Measurements from ENCODE around the gene HADHA. TPM values are rescaled to one million over a fixed set of nuclear protein-coding genes. Genes with fewer than 3 reads are reported as not detected.

The HADHA gene
- total RNA-seq, 1 donor from 2014 or later: 107 TPM

DNA sequence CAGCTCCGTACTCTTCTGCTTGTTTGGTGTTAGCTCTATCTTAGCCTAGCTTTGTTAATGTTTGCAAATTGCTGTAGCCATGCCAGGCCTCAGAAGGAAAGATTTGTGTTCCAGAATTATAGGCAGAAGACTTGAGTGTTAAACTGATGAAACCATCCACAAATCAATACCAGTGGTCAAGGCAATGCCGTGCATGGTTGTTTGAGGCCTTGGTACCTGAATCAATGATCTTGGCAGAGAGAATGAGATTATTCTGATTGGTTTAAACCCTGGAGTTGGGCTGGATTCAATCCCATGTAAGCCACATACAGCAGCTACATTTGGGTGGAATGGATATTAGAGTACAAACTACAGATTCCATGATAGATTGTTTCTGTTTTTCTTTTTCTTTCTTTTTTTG is 5.2 kb upstream of the HADHA start:
- DNase-seq (ENCODE audit: low spot score) (no peak), ATAC-seq (no peak)

DNA sequence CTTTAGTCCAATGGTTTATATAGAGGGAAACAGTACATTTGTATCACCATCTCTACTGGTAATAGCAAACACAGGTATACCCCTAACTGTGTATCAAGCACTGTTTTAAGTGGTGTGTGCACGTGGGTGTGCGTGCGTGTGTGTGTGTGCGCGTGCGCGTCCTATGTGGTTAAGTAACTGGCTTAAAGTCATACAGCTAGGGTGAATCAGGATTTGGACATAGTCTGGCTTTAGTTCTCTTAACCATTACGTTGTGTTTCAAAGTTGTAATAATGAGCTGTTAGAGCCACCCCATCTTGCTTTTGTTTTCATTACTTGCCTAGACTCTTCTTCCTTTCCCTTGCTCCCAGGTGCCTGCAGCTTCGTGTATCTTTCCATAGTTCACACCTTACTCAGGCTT is 2.4 kb upstream of the HADHA start:
- ATAC-seq (no peak), DNase-seq (ENCODE audit: low spot score) (no peak)
- intact Hi-C loops (cut with DNase I): loop anchor here (10.0 kb wide), 1 partner anchor 78 kb away; no protein-coding TSS in a partner anchor

More for the DNA sequence above, 5.2 kb upstream of the HADHA start:
- intact Hi-C loops (cut with DNase I): loop anchor here (10.0 kb wide), 1 partner anchor 75 kb away; no protein-coding TSS in a partner anchor

- DNase-seq (ENCODE audit: low spot score): no peak
- intact Hi-C loops (cut with DNase I): loop anchor here (10.0 kb wide), 1 partner anchor 79 kb away; no protein-coding TSS in a partner anchor
- no peak for ATAC-seq
These were observed 1.4 kb upstream of the HADHA start for GRCh38 chr2:26245810-26246209.

DNA sequence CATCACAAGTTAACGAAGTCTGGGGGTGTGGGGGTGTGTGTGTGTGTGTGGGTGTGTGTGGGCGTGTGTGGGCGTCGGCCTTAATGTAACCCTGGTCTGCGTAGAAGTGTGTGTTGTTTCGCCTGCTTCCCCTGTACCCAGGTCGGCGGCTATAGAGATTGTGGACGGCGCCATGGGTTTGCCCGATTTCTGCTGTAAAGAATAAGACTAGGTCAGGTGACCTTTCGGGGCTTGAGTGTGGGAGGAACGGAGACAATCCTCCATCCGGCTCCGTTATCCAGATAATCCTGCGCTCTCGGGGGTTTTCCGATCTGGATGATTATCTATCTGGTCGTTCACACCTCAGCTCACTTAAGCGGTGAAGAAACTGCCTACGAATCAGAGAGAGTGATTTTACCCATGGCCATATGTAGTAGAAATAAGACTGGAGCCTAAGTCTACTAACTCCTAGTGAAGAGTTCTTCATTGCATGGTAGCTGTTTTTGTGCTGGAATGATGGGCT is 850 bp upstream of the HADHA start:
- ATAC-seq (peak; percentile 49), DNase-seq (ENCODE audit: low spot score) (peak; percentile 60)
- intact Hi-C loops (cut with DNase I): loop anchor here (10.0 kb wide), 1 partner anchor 80 kb away; no protein-coding TSS in a partner anchor

DNA sequence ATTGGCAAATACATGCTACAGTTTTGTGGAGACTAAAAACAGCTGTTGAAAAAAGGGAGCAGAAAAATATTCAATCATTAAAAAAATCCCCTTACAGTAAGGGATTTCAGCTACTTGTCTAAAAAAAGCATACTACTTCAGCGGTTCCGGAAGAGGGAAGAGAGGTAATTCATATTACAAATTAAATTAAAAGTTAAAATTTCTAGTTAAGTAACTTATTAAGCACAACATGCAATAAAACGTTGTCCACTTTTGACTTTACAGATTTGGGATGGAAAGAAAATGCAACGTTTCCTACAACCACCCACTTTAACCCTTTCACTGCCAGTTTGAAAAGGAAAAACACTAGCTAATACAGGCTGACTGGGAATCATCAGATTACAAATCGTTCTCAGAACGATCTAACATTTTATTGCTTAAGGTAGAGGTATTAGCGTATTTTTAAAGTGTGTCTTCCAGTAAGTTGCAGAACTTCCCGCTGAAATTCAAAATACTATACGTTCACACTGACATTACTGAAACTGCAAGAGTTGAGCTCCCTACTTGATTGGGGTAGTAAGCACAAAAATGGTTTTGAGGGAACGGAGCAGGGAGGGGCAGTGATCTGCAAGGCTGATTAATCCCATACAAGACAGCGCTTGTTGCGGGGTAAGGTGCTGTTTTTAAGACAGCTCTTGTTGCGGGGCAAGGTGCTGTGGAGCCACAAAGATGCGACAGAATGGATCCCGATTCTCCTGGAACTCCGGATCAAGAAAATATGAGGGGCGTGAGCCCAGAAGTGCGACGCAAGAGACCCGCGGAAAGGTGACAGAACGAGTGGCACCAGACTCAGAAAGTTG is 743 bp downstream of the HADHA start:
- DNase-seq (ENCODE audit: low spot score) (no peak), ATAC-seq (peak; percentile 6)
- intact Hi-C loops (cut with DNase I): loop anchor here (10.0 kb wide), 1 partner anchor 81 kb away; no protein-coding TSS in a partner anchor

DNA sequence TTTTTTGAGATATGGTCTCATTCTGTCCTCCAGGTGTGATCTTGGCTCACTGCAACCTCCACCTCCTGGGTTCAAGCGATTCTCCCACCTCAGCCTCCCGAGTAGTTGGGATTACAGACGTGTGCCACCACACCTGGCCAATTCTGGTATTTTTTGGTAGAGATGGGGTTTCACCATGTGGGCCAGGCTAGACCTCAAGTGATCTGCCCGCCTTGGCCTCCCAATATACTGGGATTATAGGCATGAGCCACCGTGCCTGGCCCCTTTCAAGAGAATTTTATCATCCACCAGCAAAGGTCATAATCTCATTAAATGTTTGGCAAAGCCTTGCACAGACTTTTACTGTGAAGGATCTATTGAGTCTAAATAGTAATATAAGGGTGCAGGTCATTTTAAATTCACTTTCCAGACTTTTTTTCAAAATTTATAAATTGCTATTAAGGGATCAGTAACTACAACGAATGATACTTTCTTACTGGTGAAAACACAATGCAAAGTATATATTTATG is 2.5 kb downstream of the HADHA start:
- DNase-seq (ENCODE audit: low spot score): no peak
- no peak for ATAC-seq
- intact Hi-C loops (cut with DNase I): loop anchor here (10.0 kb wide), 1 partner anchor 83 kb away; no protein-coding TSS in a partner anchor

DNA sequence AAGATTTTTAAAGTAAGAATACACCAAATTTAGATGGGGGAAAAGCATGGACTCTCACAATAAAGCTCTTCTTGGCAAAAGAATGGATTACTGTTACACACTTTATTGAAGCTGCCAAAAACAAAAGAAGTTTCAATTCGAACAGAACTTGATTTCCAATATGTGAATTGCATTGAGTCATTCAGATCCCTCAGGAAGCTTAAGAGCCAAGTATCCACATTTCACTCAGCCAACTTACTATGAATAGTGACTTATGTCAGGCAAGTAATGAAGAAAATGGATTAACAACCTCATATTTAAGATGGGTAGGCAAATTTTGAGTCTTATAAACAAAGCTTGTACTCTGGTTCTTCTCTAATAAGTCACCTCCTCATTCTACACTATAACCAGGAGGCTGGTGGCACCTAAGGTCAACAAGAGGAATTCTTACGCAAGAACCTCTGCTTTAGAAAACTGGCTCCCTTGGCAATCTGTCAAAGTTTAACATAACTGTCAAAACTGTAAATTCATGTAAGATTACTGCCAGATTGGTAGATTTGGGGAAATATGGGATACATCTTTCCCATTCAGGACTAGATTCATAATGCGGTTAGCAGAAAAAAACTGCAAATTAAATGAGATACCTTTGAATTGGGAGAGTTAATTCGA is 6.0 kb downstream of the HADHA start:
- DNase-seq (ENCODE audit: low spot score) (no peak), ATAC-seq (no peak)
- intact Hi-C loops (cut with DNase I): loop anchor here (2.0 kb wide), 1 partner anchor 144 kb away; no protein-coding TSS in a partner anchor

GRCh38 chr2:26237868-26238267 is 6.6 kb downstream of the HADHA start:
- intact Hi-C loops (cut with DNase I): loop anchor here (2.0 kb wide), 1 partner anchor 143 kb away; no protein-coding TSS in a partner anchor
- ATAC-seq: no peak
- no peak for DNase-seq (ENCODE audit: low spot score)

- DNase-seq (ENCODE audit: low spot score) (no peak), ATAC-seq (no peak)
- intact Hi-C loops (cut with DNase I): no loop called here
These were observed 9.3 kb downstream of the HADHA start for GRCh38 chr2:26235089-26235488.

GRCh38 chr2:26230806-26231205 is 13.6 kb downstream of the HADHA start:
- ATAC-seq: no peak
- intact Hi-C loops (cut with DNase I): no loop called here
- DNase-seq (ENCODE audit: low spot score): no peak

DNA sequence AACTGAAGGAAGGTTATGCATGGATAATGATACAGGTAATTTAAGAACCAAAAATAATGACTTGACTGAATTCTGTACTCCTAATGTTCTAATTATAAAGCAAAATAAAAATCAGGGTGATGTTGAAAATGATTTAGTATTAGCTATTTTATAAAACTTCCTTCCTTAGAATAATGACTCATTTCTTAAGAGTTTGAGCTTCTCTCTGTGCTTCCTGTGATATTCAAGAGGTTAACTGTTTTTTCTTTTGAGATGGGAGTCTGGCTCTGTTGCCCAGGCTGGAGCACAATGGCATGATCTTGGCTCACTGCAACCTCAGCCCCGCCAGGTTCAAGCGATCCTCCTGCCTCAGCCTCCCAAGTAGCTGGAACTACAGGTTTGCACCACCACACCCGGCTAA is 14.8 kb downstream of the HADHA start:
- DNase-seq (ENCODE audit: low spot score) (no peak), ATAC-seq (no peak)
- intact Hi-C loops (cut with DNase I): no loop called here

DNA sequence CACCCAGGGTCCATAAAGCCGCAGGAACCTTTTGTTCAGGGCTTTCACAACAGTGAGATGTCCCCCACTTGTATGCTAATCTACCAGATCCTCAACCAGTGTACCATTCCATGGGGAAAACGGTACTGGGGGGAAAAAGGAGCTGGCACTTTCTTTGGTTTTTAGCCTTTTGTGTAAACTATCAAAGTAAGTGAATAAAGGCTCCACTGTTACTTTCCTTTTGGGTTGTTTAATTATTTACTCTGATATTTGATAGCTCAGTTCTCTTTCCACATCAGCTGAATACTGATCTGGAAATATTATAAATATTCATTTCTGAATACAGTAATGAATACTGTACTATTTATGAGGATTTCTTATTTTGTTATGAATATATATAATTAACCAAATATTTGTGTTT is 20.3 kb downstream of the HADHA start:
- no peak for DNase-seq (ENCODE audit: low spot score)
- ATAC-seq: no peak
- intact Hi-C loops (cut with DNase I): no loop called here

DNA sequence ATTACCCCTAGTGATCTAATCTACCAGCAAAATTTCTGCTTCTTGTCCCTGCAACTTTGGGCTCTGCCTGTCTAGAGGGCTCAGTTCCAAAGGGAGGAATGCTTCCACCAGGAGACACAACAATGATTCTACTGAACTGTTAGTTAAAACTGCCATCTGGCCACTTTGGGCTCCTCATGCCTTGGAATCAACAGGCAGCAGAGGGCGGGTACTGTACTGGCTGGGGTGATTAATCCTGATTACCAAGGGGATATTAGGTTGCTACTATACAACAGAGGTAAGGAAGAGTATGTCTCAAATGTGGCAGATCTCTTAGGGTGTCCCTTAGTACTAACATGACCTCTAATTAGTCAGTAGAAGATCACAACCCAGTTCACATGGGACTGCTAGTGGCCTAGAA is 21.4 kb downstream of the HADHA start:
- DNase-seq (ENCODE audit: low spot score) (no peak), ATAC-seq (no peak)
- intact Hi-C loops (cut with DNase I): no loop called here

GRCh38 chr2:26217720-26218119 is 26.7 kb downstream of the HADHA start:
- DNase-seq (ENCODE audit: low spot score) (no peak), ATAC-seq (no peak)
- intact Hi-C loops (cut with DNase I): no loop called here

DNA sequence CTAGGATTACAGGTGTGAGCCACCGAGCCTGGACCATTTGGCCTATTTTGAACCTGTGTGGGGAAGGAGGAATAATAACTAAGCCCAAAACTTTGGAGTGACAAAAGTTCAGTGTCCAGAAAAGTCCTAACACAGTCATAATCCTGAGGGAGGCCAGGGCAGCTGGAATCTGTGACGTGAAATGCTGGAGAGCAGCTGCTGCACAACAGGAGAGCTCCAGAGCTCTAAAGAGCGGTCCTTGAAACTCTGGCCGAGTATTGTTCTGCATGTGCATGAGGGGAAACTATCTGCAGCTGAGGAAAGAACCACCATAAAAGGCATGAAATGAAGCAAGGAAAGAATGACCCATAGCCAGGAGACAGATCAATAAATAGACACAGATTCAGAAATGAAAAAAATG is 27.8 kb downstream of the HADHA start:
- intact Hi-C loops (cut with DNase I): no loop called here
- ATAC-seq (no peak), DNase-seq (ENCODE audit: low spot score) (no peak)

GRCh38 chr2:26215833-26216232 is 28.6 kb downstream of the HADHA start:
- intact Hi-C loops (cut with DNase I): no loop called here
- no peak for DNase-seq (ENCODE audit: low spot score)
- ATAC-seq: no peak

GRCh38 chr2:26214759-26215158 is 29.7 kb downstream of the HADHA start:
- DNase-seq (ENCODE audit: low spot score): no peak
- intact Hi-C loops (cut with DNase I): no loop called here
- no peak for ATAC-seq

- intact Hi-C loops (cut with DNase I): no loop called here
- ATAC-seq (no peak), DNase-seq (ENCODE audit: low spot score) (no peak)
These were observed 32.4 kb downstream of the HADHA start for GRCh38 chr2:26212011-26212410.

DNA sequence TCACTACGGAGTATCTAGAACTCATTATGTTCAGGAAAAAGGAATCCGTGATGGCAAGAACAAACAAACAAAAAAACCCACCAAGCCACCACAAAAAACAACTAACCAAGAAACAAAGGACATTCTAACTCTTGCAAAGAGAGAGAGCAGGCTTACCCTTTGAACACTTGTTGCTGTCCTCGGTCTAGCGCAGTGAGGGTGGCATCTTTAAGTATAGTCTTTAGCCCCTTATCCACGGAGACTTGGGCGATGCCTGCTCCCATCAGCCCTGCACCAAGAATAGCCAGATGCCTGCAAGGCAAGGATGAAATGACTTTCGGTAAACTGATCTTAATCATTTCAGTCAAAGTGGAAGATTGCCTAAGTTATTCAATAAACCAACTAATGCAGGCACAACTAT is 40.5 kb downstream of the HADHA start:
- intact Hi-C loops (cut with DNase I): no loop called here
- ATAC-seq (no peak), DNase-seq (ENCODE audit: low spot score) (no peak)
